Bronchial epithelial cell (primary cell): ENCODE data around the gene SRP14. TPM values are rescaled to one million over a fixed set of nuclear protein-coding genes. Genes with fewer than 3 reads are reported as not detected.

Experiments used
- DNase-seq: peaks from one replicate; pipeline ENCODE4 v3.0.0-alpha.2; 2010; ENCODE audit warnings: low read depth
- FAIRE-seq: peaks from 2 replicates; lab custom pipeline; 2011; peaks lifted over from hg19 to GRCh38; lab: Jason Lieb, UNC
- H3K27me3 ChIP-seq: 2 replicates; pipeline ENCODE4 v1.5.1; 2011; ENCODE audit warnings: low read length; ENCODE audit not compliant: control insufficient read depth, insufficient read depth
- H3K36me3 ChIP-seq: 2 replicates; pipeline ENCODE4 v1.5.1; 2011; ENCODE audit warnings: low read length; ENCODE audit not compliant: control insufficient read depth, insufficient read depth
- H3K4me3 ChIP-seq: 2 replicates; pipeline ENCODE4 v1.5.1; 2011; ENCODE audit warnings: mild to moderate bottlenecking, low read depth, low read length, control low read depth
- CTCF ChIP-seq: IDR thresholded peaks from 2 replicates; pipeline ENCODE4 v1.5.1; 2011; ENCODE audit warnings: mild to moderate bottlenecking, moderate library complexity, low read length, control low read depth, inconsistent platforms; ENCODE audit not compliant: insufficient read depth, severe bottlenecking
- total RNA-seq: library from RNA; depleted of rRNA; stranded (reverse); fragments of >200 nt; gene quantifications from 2 replicates; pipeline ENCODE4 v1.2.1, GENCODE V29; 2014

Gene SRP14
- total RNA-seq, 1 donor from 2014 or later = 95.8 TPM

- FAIRE-seq (peak; percentile 92), DNase-seq (peak; percentile 90)
These were observed 24.6 kb upstream of the SRP14 start for GRCh38 chr15:40063563-40064011.

GRCh38 chr15:40062816-40063562, 24.0 kb upstream of the SRP14 start:
- no peaks in the 10 kb centered on the region for H3K27me3 ChIP-seq
- TF ChIP-seq CTCF = no peak
- no peak overlapping the region for H3K4me3 ChIP-seq
- no peaks in the 10 kb centered on the region for H3K36me3 ChIP-seq
- FAIRE-seq (no peak), DNase-seq (no peak)

More at GRCh38 chr15:40063563-40064011, 24.6 kb upstream of the SRP14 start:
- H3K36me3 ChIP-seq = no peaks in the 10 kb centered on the region
- H3K4me3 ChIP-seq = no peak overlapping the region
- no peak for TF ChIP-seq CTCF
- no peaks in the 10 kb centered on the region for H3K27me3 ChIP-seq

- peak; percentile 60 for FAIRE-seq
- no peak for DNase-seq
- no peak for TF ChIP-seq CTCF
- no peak overlapping the region for H3K4me3 ChIP-seq
- no peaks in the 10 kb centered on the region for H3K27me3 ChIP-seq
- H3K36me3 ChIP-seq = no peaks in the 10 kb centered on the region
These were observed 22.4 kb upstream of the SRP14 start for GRCh38 chr15:40061212-40061901.

GRCh38 chr15:40060236-40060961, 21.4 kb upstream of the SRP14 start:
- TF ChIP-seq CTCF = no peak
- DNase-seq (no peak), FAIRE-seq (no peak)
- Histone ChIP-seq H3K36me3 (no peaks in the 10 kb centered on the region), H3K27me3 (no peaks in the 10 kb centered on the region), H3K4me3 (no peak overlapping the region)

- no peak for TF ChIP-seq CTCF
- Histone ChIP-seq H3K27me3 (no peaks in the 10 kb centered on the region), H3K36me3 (no peaks in the 10 kb centered on the region), H3K4me3 (no peak overlapping the region)
- DNase-seq (no peak), FAIRE-seq (peak; percentile 60)
These were observed 20.8 kb upstream of the SRP14 start for GRCh38 chr15:40059821-40060220.
